Neural cell (in vitro differentiated cells): ENCODE measurements around the gene MERTK.

Experiments
- EP300 ChIP-seq: fragments of 450-650 bp; conservative IDR thresholded peaks from 2 replicates; pipeline ENCODE4 v1.6.1; 2014; ENCODE audit warnings: antibody characterized with exemption, mild to moderate bottlenecking, moderate library complexity; ENCODE audit not compliant: poor library complexity, severe bottlenecking
- EZH2 ChIP-seq: fragments of 200-600, 300-800 bp; shearing (Covaris generic), sonication (generic); IDR thresholded peaks from 2 replicates; pipeline ENCODE4 v1.6.1; 2014; ENCODE audit warnings: antibody characterized with exemption, low read length, borderline replicate concordance, mild to moderate bottlenecking; ENCODE audit not compliant: insufficient read depth, poor library complexity, severe bottlenecking
- MXI1 ChIP-seq: fragments of 450-650 bp; conservative IDR thresholded peaks from 2 replicates; pipeline ENCODE4 v1.6.1; 2014; ENCODE audit warnings: antibody characterized with exemption, mild to moderate bottlenecking; ENCODE audit not compliant: poor library complexity, severe bottlenecking
- POLR2AphosphoS5 ChIP-seq: IDR thresholded peaks from 2 replicates; pipeline ENCODE4 v1.6.1; 2012
- RAD21 ChIP-seq: fragments of 450-650 bp; conservative IDR thresholded peaks from 2 replicates; pipeline ENCODE4 v1.6.1; 2014; ENCODE audit warnings: antibody characterized with exemption, mild to moderate bottlenecking, moderate library complexity
- TAF1 ChIP-seq: IDR thresholded peaks from 2 replicates; pipeline ENCODE4 v1.6.1; 2012; ENCODE audit warnings: low read depth
- TF ChIP-seq, protein P1 (sequence below): fragments of 450-650 bp; IDR thresholded peaks from 2 replicates; pipeline ENCODE4 v1.5.1; 2014; ENCODE audit warnings: antibody characterized with exemption, mild to moderate bottlenecking, moderate library complexity; ENCODE audit not compliant: poor library complexity, severe bottlenecking
- TF ChIP-seq, protein P2 (sequence below): IDR thresholded peaks from 2 replicates; pipeline ENCODE4 v1.6.1; 2012; ENCODE audit warnings: borderline replicate concordance

DNA sequence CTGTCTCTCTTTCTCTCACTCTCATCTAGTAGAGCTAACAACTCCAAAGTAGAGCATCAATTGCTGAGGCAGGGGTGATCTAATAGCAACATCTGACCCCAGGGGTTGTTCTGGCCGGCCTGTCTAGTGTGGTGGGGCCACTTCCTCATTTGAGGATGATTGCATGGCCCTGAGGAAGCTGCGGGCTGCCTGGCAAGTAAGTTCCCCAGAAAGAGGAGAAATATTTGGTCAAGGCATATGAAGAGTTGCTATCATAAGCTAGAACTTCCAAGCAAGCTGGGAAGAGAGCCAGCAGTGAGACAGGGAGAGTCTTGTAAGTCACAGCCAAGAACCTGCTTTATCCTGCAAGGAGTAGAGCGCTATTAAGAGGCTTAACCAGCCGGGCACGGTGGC, 105.8 kb downstream of the MERTK start:
- TF ChIP-seq, protein P1, sequence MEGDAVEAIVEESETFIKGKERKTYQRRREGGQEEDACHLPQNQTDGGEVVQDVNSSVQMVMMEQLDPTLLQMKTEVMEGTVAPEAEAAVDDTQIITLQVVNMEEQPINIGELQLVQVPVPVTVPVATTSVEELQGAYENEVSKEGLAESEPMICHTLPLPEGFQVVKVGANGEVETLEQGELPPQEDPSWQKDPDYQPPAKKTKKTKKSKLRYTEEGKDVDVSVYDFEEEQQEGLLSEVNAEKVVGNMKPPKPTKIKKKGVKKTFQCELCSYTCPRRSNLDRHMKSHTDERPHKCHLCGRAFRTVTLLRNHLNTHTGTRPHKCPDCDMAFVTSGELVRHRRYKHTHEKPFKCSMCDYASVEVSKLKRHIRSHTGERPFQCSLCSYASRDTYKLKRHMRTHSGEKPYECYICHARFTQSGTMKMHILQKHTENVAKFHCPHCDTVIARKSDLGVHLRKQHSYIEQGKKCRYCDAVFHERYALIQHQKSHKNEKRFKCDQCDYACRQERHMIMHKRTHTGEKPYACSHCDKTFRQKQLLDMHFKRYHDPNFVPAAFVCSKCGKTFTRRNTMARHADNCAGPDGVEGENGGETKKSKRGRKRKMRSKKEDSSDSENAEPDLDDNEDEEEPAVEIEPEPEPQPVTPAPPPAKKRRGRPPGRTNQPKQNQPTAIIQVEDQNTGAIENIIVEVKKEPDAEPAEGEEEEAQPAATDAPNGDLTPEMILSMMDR, result no peak
- no peak for TF ChIP-seq EP300
- TF ChIP-seq, protein P2, sequence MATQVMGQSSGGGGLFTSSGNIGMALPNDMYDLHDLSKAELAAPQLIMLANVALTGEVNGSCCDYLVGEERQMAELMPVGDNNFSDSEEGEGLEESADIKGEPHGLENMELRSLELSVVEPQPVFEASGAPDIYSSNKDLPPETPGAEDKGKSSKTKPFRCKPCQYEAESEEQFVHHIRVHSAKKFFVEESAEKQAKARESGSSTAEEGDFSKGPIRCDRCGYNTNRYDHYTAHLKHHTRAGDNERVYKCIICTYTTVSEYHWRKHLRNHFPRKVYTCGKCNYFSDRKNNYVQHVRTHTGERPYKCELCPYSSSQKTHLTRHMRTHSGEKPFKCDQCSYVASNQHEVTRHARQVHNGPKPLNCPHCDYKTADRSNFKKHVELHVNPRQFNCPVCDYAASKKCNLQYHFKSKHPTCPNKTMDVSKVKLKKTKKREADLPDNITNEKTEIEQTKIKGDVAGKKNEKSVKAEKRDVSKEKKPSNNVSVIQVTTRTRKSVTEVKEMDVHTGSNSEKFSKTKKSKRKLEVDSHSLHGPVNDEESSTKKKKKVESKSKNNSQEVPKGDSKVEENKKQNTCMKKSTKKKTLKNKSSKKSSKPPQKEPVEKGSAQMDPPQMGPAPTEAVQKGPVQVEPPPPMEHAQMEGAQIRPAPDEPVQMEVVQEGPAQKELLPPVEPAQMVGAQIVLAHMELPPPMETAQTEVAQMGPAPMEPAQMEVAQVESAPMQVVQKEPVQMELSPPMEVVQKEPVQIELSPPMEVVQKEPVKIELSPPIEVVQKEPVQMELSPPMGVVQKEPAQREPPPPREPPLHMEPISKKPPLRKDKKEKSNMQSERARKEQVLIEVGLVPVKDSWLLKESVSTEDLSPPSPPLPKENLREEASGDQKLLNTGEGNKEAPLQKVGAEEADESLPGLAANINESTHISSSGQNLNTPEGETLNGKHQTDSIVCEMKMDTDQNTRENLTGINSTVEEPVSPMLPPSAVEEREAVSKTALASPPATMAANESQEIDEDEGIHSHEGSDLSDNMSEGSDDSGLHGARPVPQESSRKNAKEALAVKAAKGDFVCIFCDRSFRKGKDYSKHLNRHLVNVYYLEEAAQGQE, result no peak
- no peak for TF ChIP-seq RAD21
- TF ChIP-seq POLR2AphosphoS5, result no peak
- TF ChIP-seq EZH2, result no peak
- no peak for TF ChIP-seq TAF1
- no peak for TF ChIP-seq MXI1
